Adrenal gland (tissue), 12 donors: ENCODE measurements around the gene RTN4. TPM values are rescaled to one million over a fixed set of nuclear protein-coding genes. Genes with fewer than 3 reads are reported as not detected.

ENCODE experiments used
- DNase-seq, 7 donors: peaks; one replicate each; pipeline ENCODE4 v3.0.0-alpha.2; 2019 to 2020
- H3K27ac ChIP-seq, 5 donors: fragments of 200-600 bp; sonication (generic) in 4 of 5; 1 replicate in 3 of 5; 2 replicates in 2 of 5; pipeline versions ENCODE4 v1.5.1 to v1.8.0; 2016 to 2020; ENCODE audit warnings: mild to moderate bottlenecking in 1 of 5
- H3K27me3 ChIP-seq: fragments of 200-600 bp; 2 replicates; pipeline ENCODE4 v1.8.0; 2021
- H3K36me3 ChIP-seq, 2 donors: fragments of 200-600 bp; replicated peaks in 1 of 2; 1 replicate in 1 of 2; 2 replicates in 1 of 2; pipeline versions ENCODE4 v1.5.1 to v1.8.0; 2018 to 2022
- H3K4me1 ChIP-seq, 2 donors: fragments of 200-600 bp; replicated peaks in 1 of 2; 1 replicate in 1 of 2; 2 replicates in 1 of 2; pipeline versions ENCODE4 v1.5.1 to v1.8.0; 2018 to 2021
- H3K4me3 ChIP-seq, 4 donors: fragments of 200-600 bp; sonication (generic) in 3 of 4; one replicate each; pipeline ENCODE4 v1.5.1; 2016 to 2018
- H3K9me3 ChIP-seq, 3 donors: fragments of 200-600 bp; sonication (generic) in 1 of 3; replicated peaks in 1 of 3; 1 replicate in 2 of 3; 2 replicates in 1 of 3; pipeline versions ENCODE4 v1.5.1 to v1.8.0; 2016 to 2021
- CTCF ChIP-seq, 6 experiments: fragments of 450-650 bp in 4 of 6; fragments of 200-600 bp in 2 of 6; sonication (generic) in 1 of 6; IDR thresholded peaks; 1 replicate in 5 of 6; 2 replicates in 1 of 6; pipeline versions ENCODE4 v1.5.1 to v1.8.0; 2016 to 2021; ENCODE audit warnings: antibody characterized with exemption in 6 of 6, mild to moderate bottlenecking in 2 of 6, moderate library complexity in 1 of 6
- POLR2A ChIP-seq, 2 donors: fragments of 450-650 bp; IDR thresholded peaks; one replicate each; pipeline ENCODE4 v1.6.1; 2017; ENCODE audit warnings: antibody characterized with exemption in 2 of 2, mild to moderate bottlenecking in 2 of 2, moderate library complexity in 1 of 2
- WGBS, 4 donors: extraction: QIAGEN DNeasy Blood & Tissue Kit in 2 of 4; methylation state at CpG; one replicate each; pipeline versions ENCODE4 v1.1.5 to v1.1.7; 2013 to 2017; 5-methylcytosine and 5-hydroxymethylcytosine counted together
- intact Hi-C, 2 donors: fragments of 100-400 bp; cut with DNase I; formaldehyde crosslinking; loops; one replicate each; pipeline versions ENCODE4 v1.14.1 to v1.15.0; 2022 to 2023
- polyA plus RNA-seq, 3 donors: library from polyadenylated mRNA; stranded (reverse); fragments of 200-250 nt in 2 of 3; fragments of 350-450 nt in 1 of 3; fragmentation: Illumina TruSeq in 1 of 3; extraction: RNeasy Lipid Tissue Mini Kit (QIAGEN cat#74804) in 1 of 3; gene quantifications; one replicate each; pipeline ENCODE4 v1.2.3, GENCODE V29; 2013 to 2014
- total RNA-seq, 9 donors: library from RNA; depleted of rRNA in 4 of 9; stranded (reverse); fragments of >200 nt in 4 of 9; fragments of 120-200 nt in 1 of 9; fragmentation: NEBNext Ultra II Directional in 1 of 9; extraction: Animal tissue kit (Norgen Biotek cat#: 25700) in 1 of 9; gene quantifications; one replicate each; pipeline versions ENCODE4 v1.1.0 to v1.2.4, GENCODE V29; 2013 to 2023
- donor health status: healthy with polysubstance abuse.
- donor health status: Bipolar disorder and iron deficiency.
- donor health status: DM: yes; HTN: yes; CAD: no.
- donor health status: DM: no; HTN: no; CAD: no.
- donor health status: DM: no; HTN: no; CAD: no.
- donor health status: DM: yes; HTN: yes; CAD: no.

RTN4 gene
- total and polyA plus RNA-seq, 12 donors = 114 to 694 (median 444) TPM

GRCh38 chr2:55049821-55050099 lies 491 bp downstream of the RTN4 start:
- peak in 2 of 7 donors; percentile 21 to 33 for DNase-seq
- peak overlapping the region; percentile 52 to 99 (median 86) for H3K4me3 ChIP-seq
- no peaks in the 10 kb centered on the region for H3K9me3 ChIP-seq
- no peaks in the 10 kb centered on the region for H3K36me3 ChIP-seq
- H3K4me1 ChIP-seq = peaks cover 22 to 49% of the 10 kb centered on the region in 2 donors
- intact Hi-C loops = loop anchor here (5.0 to 10.0 kb wide), 4 partner anchors 115 to 375 kb away; no protein-coding TSS in a partner anchor
- H3K27ac ChIP-seq = peak overlapping the region; percentile 89 to 99 (median 98)
- no peaks in the 10 kb centered on the region for H3K27me3 ChIP-seq
- no peak for TF ChIP-seq POLR2A (IDR thresholded peaks at IDR 0.05)
- TF ChIP-seq CTCF (IDR thresholded peaks at IDR 0.05) = no peak
- WGBS, 4 donors = 0 to 1% (median 0%) methylated on average over 6 to 32 of the region's 35 CpGs; no CpG with 5 or more reads in 1 of the 4 donors

- Histone ChIP-seq H3K4me3 (peak overlapping the region; percentile 52 to 99 (median 86)), H3K9me3 (no peaks in the 10 kb centered on the region), H3K4me1 (peaks cover 22 to 54% of the 10 kb centered on the region in 2 donors), H3K27ac (peak overlapping the region; percentile 89 to 99 (median 98)), H3K36me3 (no peaks in the 10 kb centered on the region), H3K27me3 (no peaks in the 10 kb centered on the region)
- TF ChIP-seq CTCF (IDR thresholded peaks at IDR 0.05) (peak; percentile 54 to 85 (median 75)), POLR2A (IDR thresholded peaks at IDR 0.05) (peak in 1 of 2 donors; percentile 75)
- intact Hi-C loops = loop anchor here (5.0 to 10.0 kb wide), 4 partner anchors 116 to 376 kb away; no protein-coding TSS in a partner anchor
- WGBS, 4 donors = 0 to 1% (median 0%) methylated on average over 13 to 56 of the region's 56 CpGs
- peak; percentile 89 to 95 (median 90) for DNase-seq
Observed at GRCh38 chr2:55049043-55049820, 1.0 kb downstream of the RTN4 start.

GRCh38 chr2:55048508-55049042 lies 1.7 kb downstream of the RTN4 start:
- Histone ChIP-seq H3K9me3 (no peaks in the 10 kb centered on the region), H3K4me3 (peak overlapping the region; percentile 52 to 99 (median 86)), H3K4me1 (peaks cover 22 to 56% of the 10 kb centered on the region in 2 donors), H3K27ac (peak overlapping the region; percentile 89 to 99 (median 98)), H3K36me3 (no peaks in the 10 kb centered on the region), H3K27me3 (no peaks in the 10 kb centered on the region)
- WGBS, 4 donors = 0 to 1% (median 0%) methylated on average over 16 of the region's 16 CpGs
- TF ChIP-seq POLR2A (IDR thresholded peaks at IDR 0.05) (no peak), CTCF (IDR thresholded peaks at IDR 0.05) (no peak)
- peak; percentile 36 to 61 (median 52) for DNase-seq
- intact Hi-C loops = loop anchor here (5.0 to 10.0 kb wide), 4 partner anchors 116 to 376 kb away; no protein-coding TSS in a partner anchor

- Histone ChIP-seq H3K27ac (peak overlapping the region; percentile 67 to 99 (median 97)), H3K9me3 (no peaks in the 10 kb centered on the region), H3K4me1 (peaks cover 22 to 56% of the 10 kb centered on the region in 2 donors), H3K36me3 (no peaks in the 10 kb centered on the region), H3K4me3 (peak overlapping the region in 3 of 4 donors; percentile 16 to 91 (median 82)), H3K27me3 (no peaks in the 10 kb centered on the region)
- WGBS, 4 donors = 5 to 11% (median 8%) methylated on average over 9 of the region's 9 CpGs
- TF ChIP-seq POLR2A (IDR thresholded peaks at IDR 0.05) = peak in 1 of 2 donors; percentile 35
- TF ChIP-seq CTCF (IDR thresholded peaks at IDR 0.05) = no peak
- intact Hi-C loops = loop anchor here (5.0 to 10.0 kb wide), 4 partner anchors 117 to 377 kb away; no protein-coding TSS in a partner anchor
- peak in 6 of 7 donors; percentile 49 to 63 (median 60) for DNase-seq
Observed at GRCh38 chr2:55047677-55048299, 2.5 kb downstream of the RTN4 start.
